GM19455 (cell line): ENCODE results near the gene NUDT16.
A peak's percentile ranks its signal among the peaks of the same experiment; 100 is the strongest.
"Not testable (repeated sequence)": the region's sequence is repeated elsewhere in the genome, so short reads cannot be mapped to it uniquely, and the experiment has no call there.

Source experiments
- ATAC-seq: cut with Tn5 transposase; IDR thresholded peaks from one replicate; pipeline ENCODE4 v1.9.1; 2021; ENCODE audit not compliant: unreplicated experiment

Gene NUDT16

DNA sequence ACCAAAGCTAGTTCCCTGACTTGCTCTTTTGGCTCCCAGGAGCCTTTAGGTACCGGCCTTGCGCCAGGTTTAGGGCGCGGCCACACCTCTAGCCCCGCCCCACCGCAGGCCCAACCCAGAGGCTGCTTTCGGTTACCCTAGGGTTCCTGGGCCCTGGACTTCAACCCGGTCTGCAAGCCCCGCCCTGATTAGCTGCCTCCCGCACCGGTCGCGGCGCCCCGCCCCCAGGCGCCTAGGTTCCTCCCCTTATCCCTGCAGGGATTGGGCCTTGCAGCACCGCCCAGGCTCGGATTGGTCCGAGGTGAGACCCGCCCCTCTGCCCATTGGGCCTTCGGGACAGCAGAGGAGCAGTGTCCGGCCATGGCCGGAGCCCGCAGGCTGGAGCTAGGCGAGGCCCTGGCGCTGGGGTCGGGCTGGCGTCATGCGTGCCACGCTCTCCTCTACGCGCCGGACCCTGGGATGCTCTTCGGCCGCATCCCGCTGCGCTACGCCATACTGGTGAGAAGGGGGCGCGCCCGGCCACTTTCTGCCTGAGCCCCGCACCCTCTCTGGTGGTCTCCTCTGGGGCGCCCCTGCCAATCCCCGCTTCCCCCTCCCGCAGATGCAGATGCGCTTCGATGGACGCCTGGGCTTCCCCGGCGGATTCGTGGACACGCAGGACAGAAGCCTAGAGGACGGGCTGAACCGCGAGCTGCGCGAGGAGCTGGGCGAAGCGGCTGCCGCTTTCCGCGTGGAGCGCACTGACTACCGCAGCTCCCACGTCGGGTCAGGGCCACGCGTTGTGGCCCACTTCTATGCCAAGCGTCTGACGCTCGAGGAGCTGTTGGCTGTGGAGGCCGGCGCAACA lies at the start of gene NUDT16:
TSS of gene NUDT16 (plus strand) at position 330 of the 847 bp plus-strand sequence. CDS start at position 361, 31 bp downstream.
- ATAC-seq = peak; percentile 99

DNA sequence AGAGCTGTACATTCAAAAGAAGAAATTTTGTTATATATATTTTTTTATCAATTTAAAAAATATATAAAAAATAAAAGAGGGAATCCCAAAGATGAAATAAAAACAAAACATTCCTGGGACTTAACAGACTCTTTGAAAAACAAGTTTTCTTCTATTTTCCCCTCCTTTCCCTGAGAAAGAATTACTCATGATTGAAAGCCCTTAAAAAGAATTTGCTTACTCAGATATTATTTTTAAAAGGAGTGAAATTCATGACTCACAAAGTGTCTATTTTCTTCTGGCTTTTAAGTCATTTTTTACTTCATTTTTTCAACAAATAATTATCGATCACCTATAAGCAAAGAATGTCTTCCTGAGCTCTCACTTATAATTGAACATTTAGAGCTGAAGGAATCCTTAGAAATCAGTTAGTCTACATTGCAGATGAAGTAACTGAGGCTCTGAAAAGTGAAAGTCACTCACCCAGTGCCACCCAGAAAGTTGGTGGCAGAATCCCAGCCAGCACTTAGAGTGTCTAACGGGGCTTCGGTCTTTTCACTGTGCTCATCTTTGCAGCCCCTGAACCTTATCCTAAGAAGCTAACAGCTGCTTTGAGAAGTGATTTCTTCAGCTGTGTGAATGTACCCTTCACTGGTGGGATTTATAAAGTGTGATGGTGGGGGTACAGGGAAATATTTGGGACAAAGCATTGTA lies 42.5 kb upstream of the NUDT16 start:
- ATAC-seq = no peak

DNA sequence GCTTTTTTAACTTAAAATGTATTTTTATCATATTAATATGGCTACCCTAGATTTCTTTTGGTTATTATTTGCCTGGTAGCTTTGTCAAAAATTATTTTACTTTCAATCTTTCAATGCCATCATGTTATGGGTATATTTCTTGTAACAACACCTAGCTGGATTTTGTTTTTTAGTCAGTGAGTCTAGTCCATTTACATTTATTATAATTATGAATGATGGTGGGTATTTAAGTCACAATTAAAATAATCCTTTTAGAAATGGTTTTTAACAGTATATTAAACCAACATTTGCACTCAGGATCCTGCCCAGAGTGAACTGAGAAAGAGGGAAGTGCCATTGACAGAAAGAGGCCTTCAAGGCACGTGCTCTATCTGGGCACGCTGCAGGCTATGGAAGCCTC lies 39.8 kb upstream of the NUDT16 start:
- ATAC-seq = no peak

DNA sequence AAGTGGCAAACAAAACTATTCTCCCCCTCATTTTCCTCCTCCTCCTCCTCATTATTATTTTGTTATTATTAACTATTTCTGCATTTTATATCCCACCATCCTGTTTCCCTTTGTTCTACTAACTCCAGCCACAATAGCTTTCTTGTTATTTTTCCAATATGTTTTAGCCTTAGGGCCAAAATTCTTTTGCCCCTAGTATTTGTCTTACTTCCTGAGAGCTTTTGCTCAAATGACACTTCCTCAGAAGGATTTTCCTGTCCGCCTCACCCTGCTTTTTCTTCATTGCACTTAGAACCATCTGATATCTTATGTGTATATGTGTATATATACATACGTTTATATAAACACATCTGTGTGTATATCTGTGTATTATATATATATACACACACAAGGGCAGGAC lies 32.7 kb upstream of the NUDT16 start:
- no peak for ATAC-seq

DNA sequence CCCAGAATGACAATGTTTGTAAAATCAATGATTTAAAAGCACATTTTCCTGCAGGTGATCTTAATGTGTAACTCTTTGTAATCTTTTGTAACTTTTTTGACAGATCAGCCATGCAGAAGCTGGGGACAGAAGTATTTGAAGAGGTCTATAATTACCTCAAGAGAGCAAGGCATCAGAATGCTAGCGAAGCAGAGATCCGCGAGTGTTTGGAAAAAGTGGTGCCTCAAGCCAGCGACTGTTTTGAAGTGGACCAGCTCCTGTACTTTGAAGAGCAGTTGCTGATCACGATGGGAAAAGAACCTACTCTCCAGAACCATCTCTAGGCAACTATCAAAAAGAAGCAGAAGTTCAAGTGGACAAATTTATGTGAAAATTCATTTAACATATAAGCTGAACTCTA lies 32.1 kb upstream of the NUDT16 start:
- no peak for ATAC-seq

DNA sequence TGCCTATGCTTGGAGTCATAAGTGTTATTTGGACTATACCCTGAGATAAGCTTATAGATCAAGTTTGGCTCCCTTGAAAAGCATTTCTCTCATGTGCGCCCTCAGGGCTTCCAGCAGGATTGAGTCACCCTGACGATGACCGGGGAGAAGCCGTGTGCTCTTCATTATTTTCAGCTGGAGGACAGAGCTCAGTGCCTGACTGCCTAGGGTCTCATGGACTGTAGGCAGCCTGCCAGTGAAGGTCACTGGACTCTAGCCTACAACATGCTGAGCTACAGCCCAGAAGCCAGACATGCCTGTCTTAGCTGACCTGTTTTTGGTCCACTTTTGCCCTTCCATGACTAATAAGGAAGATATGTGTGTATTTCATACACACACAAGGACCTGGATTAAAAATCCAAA lies 31.6 kb upstream of the NUDT16 start:
- ATAC-seq = no peak

DNA sequence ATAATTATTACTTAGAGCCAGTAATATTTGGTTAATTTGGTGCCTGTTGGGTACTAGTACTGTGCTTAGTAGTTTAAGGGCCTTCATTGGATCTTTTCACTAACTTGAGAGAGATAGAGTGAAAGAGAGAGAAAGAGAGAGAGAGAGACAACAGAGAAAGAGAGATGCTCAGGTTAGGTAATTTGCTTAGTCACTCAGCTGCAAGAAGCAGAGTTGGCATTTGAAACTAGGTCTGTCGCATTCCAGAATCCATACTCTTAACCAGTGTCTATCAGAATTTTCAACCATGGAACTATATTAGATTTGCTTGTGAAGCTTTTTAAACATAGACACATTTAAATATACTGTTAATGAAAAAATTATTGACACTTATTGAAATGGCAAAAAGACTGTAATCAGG lies 31.1 kb upstream of the NUDT16 start:
- no peak for ATAC-seq

DNA sequence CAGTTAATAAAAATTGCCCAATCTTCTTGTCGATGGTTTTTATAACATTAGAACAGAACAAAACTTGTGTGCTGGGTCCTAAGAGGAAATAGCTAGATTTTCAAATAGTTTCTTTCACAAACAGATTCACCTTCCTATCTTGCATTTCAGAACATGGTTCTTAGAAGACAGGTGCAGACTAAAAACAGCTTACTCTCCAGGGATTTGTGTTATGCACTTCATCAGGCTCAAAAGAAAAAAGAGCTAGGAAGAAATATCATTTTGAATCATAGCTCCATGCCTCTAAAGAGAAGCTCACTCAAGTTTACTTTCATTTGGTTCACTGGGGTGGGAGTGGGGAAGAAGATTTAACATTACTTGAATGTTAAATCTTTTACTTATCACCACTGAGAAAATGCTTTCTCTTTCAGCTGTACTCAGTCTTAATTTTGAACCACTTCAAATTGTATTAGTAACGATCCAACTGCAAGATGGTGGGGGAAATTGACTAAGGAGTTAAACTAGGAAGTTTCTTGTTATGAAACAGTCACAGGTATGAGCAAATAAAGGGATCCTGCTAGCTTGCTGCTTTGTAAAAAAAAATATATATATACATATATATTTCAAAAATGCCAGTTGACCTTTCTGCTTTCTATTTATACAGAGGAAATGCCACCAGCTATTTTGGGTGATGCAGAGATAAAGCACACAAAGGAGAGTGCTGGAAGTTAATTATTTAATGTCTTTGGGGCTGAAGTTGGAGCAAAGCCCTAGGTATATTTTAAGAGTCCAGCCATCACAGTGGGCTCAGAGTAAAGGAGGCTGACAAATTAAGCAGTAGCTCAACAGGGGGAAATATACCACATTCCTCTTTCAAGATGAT lies 28.3 kb upstream of the NUDT16 start:
- ATAC-seq = no peak

DNA sequence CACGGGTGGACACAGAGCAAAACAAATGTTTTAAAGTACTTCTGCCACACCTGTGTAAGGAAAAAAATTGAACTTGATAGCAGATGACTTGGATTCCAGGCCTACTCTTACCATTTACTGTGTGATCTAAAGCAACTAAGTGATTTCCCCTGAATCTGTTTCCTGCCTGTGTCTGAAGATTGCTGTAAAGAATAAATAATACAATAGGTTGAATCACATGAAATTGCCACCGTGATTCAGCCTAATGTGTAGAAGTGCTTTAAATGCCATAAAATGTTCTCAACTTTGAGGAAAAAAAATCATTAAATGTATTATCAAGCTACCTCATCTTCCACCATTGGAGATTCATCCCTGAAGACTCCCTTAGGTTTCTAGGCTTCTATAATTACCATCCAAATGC lies 27.6 kb upstream of the NUDT16 start:
- no peak for ATAC-seq

DNA sequence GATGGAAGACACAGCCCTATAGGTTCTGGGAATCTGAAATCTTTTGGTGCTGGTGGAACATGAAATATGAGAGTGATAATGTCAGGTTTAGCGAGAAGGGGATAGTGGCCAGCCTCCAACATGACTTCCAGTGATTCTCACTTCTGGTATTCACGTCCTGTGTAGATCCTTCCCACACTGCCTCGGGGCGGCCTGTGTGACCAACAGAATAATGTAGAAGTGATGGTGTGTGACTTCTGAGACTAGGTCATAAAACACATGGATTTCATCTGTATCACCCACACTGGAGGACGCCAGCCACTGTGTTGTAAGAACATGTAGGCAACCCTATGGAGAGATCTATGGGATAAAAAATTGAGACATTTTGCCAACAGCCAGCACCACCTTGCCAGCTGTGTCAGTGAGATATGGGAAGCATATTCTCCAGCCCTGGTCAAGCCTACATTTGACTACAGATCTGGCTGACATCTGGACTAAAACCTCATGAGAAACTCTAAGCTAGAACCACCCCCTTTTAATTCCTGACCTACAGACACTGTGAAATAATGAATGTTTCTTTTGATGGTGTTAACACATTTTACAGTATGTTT lies 25.5 kb upstream of the NUDT16 start:
- ATAC-seq = no peak

DNA sequence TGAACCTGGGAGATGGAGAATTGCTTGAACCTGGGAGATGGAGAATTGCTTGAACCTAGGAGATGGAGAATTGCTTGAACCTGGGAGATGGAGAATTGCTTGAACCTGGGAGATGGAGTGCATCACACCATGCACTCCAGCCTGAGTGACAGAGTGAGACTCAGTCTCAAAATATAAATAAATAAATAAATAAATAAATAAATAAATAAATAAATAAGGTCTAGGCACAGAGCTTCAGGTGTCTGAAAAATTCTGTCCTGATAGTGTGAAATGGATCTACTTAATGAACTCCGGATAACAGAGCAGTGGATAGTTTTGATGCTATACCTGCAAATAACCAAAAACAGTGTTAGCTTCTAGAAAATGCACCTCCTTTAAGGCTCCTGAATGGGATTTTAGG lies 24.3 kb upstream of the NUDT16 start:
- ATAC-seq = no peak

DNA sequence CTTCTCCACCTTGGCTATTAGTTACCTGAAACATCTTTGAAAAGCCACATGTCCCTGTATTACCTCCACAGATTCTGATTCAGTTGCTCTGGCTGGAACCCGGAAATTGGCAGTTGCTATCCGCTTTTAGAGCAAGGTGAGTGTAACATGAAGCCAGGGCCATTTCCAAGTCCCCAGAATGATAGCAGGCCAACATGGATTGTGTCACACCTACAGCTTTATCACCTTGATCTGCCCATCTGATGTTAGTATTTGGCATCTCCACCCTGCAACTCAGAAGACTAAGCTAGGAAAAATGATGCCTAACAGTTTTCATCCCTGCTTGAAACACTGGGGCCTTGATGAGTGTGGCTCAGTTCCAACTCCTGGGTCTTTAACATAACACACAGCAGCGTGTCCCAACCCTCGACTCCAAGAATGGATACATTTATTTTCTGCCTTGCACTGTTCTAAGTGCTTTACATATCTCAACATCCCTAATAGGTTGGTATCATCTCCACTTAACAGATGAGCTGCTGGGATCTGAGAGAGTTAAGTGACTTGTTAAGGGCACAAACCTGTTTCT lies 21.3 kb upstream of the NUDT16 start:
- ATAC-seq = no peak

DNA sequence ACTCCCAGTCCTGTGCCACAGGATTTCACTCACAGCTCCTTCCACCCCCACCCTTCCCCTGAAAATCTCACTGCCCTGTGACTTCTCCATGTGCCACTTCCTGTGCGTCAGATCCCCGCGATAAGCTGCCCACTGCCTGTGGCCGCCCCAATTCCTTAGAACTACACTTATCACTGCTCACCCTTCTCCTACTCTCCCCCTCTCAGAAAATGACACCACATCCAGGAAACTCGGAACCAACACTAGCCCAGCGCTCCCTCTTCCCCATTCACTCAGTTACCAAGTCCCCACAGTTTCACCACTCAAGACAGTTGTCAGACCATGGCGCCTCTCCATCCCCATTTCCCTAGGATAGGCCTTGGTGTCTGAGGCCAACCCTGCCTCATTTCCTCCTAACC lies 20.5 kb upstream of the NUDT16 start:
- ATAC-seq = not testable (repeated sequence)

DNA sequence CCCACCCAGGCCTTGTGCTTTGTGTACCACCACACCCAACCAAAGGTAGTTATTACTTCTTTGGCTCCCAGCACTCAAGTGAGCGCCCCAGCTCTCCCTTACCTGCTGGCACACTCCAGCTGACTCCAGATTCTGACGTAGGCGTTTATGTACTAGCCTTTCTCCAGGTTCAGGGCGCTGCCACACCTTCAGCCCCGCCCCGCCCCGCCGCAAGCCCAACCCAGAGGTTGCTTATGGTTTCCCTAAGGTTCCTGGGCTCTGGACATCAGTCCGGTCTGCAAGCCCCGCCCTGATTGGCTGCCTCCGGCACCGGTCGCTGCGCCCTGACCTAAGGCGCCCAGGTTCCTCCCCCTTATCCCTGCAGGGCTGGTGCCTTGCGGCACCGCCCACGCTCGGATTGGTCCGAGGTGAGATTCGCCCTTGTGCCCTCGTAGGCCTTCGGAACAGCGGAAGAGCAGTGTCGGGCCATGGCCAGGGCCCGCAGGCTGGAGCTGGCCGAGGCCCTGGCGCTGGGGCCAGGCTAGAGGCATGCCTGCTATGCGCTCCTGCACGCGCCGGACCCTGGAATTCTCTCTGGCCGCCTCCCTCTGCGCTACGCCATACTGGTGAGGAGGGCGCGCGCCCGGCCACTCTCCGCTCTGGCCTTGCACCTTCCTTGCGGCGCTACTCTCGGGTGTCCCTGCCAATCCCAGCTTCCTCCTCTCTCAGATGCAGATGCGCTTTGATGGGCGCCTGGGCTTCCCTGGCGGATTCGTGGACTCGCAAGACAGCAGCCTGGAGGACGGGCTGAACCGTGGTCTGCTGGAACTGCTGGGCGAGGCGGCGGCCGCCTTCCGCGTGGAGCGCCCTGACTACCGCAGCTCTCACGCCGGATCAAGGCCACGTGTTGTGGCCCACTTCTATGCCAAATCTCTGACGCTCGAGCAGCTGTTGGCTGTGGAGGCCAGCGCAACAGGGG lies 19.8 kb upstream of the NUDT16 start:
- ATAC-seq = peak; percentile 99

DNA sequence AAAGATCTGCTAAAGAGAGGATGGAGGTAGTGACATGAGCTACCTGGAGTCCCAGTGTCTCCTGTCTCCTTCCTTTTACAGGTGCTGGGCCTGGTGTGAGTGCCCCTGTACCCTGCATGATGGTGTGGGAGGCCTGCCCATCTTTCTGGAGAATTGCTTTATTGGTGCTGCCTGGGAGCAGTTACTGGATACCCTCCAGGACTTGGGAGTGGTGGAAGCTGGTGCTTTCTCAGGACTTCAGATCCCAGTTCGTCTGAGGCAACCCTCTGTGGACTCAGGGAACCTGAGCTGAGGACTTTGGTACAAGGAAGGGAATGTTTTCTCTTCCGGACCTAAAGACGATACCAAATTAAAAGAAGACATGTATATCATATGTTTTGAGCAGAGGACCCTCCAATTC lies 18.3 kb upstream of the NUDT16 start:
- ATAC-seq = no peak

DNA sequence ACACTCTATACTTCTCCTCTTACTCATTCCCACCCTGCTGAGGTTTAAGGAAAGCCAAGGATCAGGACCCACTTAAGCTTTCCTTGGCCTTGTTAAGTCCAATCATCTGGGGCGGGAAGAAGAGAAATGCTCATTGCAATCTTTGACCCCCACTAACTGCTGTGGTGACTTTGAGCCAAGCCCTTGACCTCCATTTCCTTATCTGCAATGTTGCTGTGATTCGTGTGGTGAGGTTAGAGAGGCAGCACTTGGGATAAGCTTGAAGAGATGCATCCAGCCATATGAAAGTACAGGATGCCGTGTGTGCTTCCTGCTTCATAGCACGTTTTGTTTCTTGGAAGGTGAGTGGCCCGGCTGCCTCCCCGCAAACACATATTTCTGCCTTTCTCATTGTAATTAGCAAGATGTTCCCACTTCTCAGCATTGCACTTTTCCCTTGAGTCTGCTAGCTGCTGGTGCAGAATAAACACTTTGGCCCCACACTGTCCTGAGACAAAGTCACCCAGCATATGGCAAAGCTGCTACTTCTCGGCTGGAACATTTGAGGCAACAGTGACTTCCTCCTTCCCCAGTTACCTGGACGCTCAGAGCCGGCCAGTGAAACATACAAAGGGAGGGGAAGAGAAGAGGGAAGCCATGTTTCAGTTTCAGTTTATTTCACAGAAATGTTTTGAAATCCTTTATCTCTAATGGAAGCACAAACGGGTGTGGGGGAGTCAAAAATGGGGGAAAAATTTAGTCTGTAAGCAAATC lies 10.5 kb upstream of the NUDT16 start:
- no peak for ATAC-seq

DNA sequence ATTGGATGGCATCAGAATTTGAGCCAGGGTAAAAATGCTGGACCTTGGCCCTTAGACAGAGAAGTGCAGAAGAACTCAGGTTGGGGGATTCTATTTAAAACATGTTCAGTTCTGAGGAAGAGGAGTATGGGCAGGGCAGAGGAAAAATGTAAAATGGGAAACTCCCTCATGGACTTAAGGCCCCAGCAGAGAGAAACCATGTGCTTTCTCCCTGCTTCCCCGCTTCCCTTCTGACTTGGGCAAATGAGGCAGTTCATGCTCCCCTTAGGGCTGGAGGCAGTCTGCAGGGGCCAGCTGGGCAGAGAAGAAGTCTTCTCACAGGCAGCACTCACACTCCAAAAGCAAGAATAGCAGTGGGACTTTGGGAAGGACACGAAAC lies 9.9 kb upstream of the NUDT16 start:
- ATAC-seq = no peak

DNA sequence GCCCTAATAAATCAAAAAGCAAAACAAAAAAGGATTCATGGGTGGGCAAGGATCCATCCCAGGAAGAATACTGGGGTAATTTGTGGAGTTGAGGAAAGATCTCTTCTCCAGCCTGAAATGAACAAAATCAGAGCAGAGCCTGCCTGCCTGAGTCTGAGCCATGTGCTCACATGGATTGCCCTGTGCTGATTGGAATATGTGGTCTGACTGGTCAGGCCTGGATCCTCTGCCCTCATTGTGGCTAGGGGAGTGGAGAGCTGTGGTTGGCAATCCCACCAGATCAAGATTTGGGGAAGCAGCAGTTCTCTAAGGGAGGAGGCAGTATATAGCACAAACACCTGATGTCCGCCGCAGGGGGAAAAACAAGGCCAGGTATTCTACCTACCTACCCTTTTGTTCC lies 6.8 kb upstream of the NUDT16 start:
- no peak for ATAC-seq

DNA sequence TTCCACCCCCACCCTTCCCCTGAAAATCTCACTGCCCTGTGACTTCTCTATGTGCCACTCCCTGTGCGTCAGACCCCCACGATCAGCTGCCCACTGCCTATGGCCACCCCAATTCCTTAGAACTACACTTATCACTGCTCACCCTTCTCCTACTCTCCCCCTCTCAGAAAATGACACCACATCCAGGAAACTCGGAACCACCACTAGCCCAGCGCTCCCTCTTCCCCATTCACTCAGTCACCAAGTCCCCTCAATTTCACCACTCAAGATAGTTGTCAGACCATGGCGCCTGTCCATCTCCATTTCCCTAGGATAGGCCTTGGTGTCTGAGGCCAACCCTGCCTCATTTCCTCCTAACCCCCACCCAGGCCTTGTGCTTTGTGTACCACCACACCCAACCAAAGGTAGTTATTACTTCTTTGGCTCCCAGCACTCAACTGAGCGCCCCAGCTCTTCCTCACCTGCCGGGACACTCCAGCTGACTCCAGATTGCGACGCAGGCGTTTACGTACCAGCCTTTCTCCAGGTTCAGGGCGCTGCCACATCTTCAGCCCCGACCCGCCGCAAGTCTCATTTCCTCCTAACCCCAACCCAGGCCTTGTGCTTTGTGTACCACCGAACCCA lies 641 bp upstream of the NUDT16 start:
- peak; percentile 7 for ATAC-seq
